CD4-positive, CD25-positive, alpha-beta regulatory T cell (primary cell): ENCODE measurements around the gene TMEM98. TPM values are rescaled to one million over a fixed set of nuclear protein-coding genes. Genes with fewer than 3 reads are reported as not detected.
"Not testable (repeated sequence)": the region's sequence is repeated elsewhere in the genome, so short reads cannot be mapped to it uniquely, and the experiment has no call there.

Experiments used
- ATAC-seq, 2 donors: fragments of 150-1000 bp; cut with Tn5 transposase; one replicate each; pipeline ENCODE4 v1.10.0; 2021; ENCODE audit warnings: low read depth in 2 of 2, moderate number of reproducible peaks in 2 of 2, moderate library complexity in 1 of 2
- DNase-seq, 3 donors: peaks; one replicate each; pipeline versions ENCODE4 v3.0.0 to v3.0.0-alpha.2; 2012 to 2022; ENCODE audit warnings: mixed read lengths in 1 of 3
- H3K27ac ChIP-seq: one replicate; pipeline ENCODE4 v1.7.0; 2013; ENCODE audit warnings: mild to moderate bottlenecking, low read length; ENCODE audit not compliant: insufficient read depth, poor library complexity, severe bottlenecking
- H3K27me3 ChIP-seq: one replicate; pipeline ENCODE4 v1.7.0; 2013; ENCODE audit warnings: low read length; ENCODE audit not compliant: control insufficient read depth, insufficient read depth
- H3K36me3 ChIP-seq: one replicate; pipeline ENCODE4 v1.7.0; 2013; ENCODE audit warnings: mild to moderate bottlenecking, low read length, moderate library complexity; ENCODE audit not compliant: control insufficient read depth, insufficient read depth
- H3K4me1 ChIP-seq: 2 replicates; pipeline ENCODE4 v1.7.0; 2013; ENCODE audit warnings: mild to moderate bottlenecking, low read length; ENCODE audit not compliant: insufficient read depth, control insufficient read depth, poor library complexity, severe bottlenecking
- H3K4me3 ChIP-seq: one replicate; pipeline ENCODE4 v1.7.0; 2013; ENCODE audit warnings: low read depth, mild to moderate bottlenecking, low read length, moderate library complexity
- H3K9me3 ChIP-seq, 2 experiments: 1 replicate in 1 of 2; 2 replicates in 1 of 2; pipeline ENCODE4 v1.7.0; 2013; ENCODE audit warnings: low read length in 2 of 2, mild to moderate bottlenecking in 1 of 2, moderate library complexity in 1 of 2; ENCODE audit not compliant: control insufficient read depth in 2 of 2
- H3K27ac Mint-ChIP-seq, 3 donors: one replicate each; pipeline ENCODE4 v1.8.0; 2020 to 2022; ENCODE audit warnings: mild to moderate bottlenecking in 3 of 3, mixed read lengths in 3 of 3, moderate library complexity in 2 of 3
- H3K27me3 Mint-ChIP-seq: one replicate; pipeline ENCODE4 v1.8.0; 2022; ENCODE audit warnings: mild to moderate bottlenecking, mixed read lengths
- H3K36me3 Mint-ChIP-seq: one replicate; pipeline ENCODE4 v1.8.0; 2020; ENCODE audit warnings: mixed read lengths
- H3K4me1 Mint-ChIP-seq, 4 donors: one replicate each; pipeline ENCODE4 v1.8.0; 2020 to 2022; ENCODE audit warnings: mixed read lengths in 4 of 4, mild to moderate bottlenecking in 1 of 4
- H3K4me3 Mint-ChIP-seq, 4 donors: one replicate each; pipeline ENCODE4 v1.8.0; 2020 to 2022; ENCODE audit warnings: mild to moderate bottlenecking in 4 of 4, mixed read lengths in 4 of 4, moderate library complexity in 3 of 4
- H3K9me3 Mint-ChIP-seq, 7 donors: one replicate each; pipeline ENCODE4 v1.8.0; 2020 to 2022; ENCODE audit warnings: mixed read lengths in 7 of 7, mild to moderate bottlenecking in 3 of 7, moderate library complexity in 2 of 7
- polyA plus RNA-seq, 4 donors: library from polyadenylated mRNA; unstranded; fragments of 300-500 nt; fragmentation: Illumina TruSeq; gene quantifications; one replicate each; pipeline ENCODE4 v1.2.3, GENCODE V29; 2021
- total RNA-seq: library from RNA; stranded (reverse); gene quantifications from one replicate; pipeline ENCODE4 v1.2.3, GENCODE V29; 2022

The TMEM98 gene
- total and polyA plus RNA-seq, 5 donors from 2014 or later: not detected

GRCh38 chr17:32887410-32887809, 40.5 kb upstream of the TMEM98 start:
- not testable (repeated sequence) for DNase-seq, H3K27ac Mint-ChIP-seq, H3K9me3 Mint-ChIP-seq, H3K36me3 ChIP-seq, H3K4me3 Mint-ChIP-seq, H3K36me3 Mint-ChIP-seq, H3K4me3 ChIP-seq, H3K4me1 ChIP-seq, ATAC-seq, H3K9me3 ChIP-seq, H3K4me1 Mint-ChIP-seq, H3K27me3 ChIP-seq, H3K27ac ChIP-seq
- peaks cover 19% of the 10 kb centered on the region for H3K27me3 Mint-ChIP-seq

DNA sequence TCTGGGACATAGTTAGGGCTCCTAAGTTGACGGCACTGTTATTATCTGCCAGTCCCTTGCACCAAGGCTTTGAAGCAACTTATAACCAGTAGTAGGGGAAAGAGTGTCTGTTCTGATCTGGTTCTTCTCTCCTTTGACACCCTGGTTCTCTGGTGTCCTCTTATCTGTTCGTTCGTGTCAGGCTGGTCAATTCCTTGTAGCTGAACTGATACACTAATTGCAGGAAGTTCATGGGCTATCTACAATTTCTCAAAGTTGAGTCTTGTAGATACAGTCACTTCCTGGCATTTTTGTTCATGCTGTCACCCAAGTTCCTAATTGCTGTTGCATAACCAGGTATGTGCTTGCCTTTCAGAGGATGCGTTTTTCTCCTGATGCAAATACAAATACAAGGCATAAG, 33.7 kb upstream of the TMEM98 start:
- ATAC-seq: no peak

DNA sequence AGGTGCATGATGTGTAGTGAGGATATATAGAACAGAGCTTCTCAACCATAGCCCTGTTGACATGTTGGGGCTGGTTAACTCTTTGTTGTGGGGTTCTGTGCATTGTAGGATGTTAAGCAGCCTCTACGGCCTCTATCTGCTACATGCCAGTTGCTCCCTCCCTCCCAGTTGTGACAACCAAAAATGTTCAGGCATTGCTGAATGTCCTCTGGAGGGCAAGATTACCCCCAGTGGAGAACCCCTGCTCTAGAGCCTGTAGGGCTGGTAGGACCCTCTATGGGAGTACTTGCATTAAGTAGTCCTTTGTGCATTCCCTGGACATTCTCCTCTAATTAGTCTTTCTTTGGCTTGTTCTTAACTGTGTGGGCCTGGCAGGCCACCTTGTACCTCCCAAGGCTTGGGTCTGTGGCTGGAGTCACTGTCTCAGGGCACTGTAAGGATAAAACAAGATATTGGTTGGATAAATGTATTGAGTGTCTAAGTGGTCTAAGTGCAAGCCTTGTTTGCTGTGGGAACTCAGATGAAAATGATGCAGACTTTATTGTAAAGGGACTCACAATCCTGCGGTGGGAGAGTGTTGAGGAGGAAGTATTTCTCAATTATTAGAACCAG, 31.2 kb upstream of the TMEM98 start:
- peaks cover 11% of the 10 kb centered on the region for H3K27me3 Mint-ChIP-seq
- H3K9me3 ChIP-seq: peaks cover 0 to 3% of the 10 kb centered on the region in 2 experiments
- H3K27ac ChIP-seq: no peak overlapping the region
- H3K27ac Mint-ChIP-seq: no peak overlapping the region
- peaks cover 4% of the 10 kb centered on the region for H3K27me3 ChIP-seq
- no peak overlapping the region for H3K4me3 ChIP-seq
- DNase-seq (no peak), ATAC-seq (no peak)
- no peaks in the 10 kb centered on the region for H3K4me1 Mint-ChIP-seq
- H3K9me3 Mint-ChIP-seq: no peaks in the 10 kb centered on the region
- no peak overlapping the region for H3K4me3 Mint-ChIP-seq
- no peaks in the 10 kb centered on the region for H3K4me1 ChIP-seq
- H3K36me3 Mint-ChIP-seq: no peaks in the 10 kb centered on the region
- H3K36me3 ChIP-seq: no peaks in the 10 kb centered on the region

More for the DNA sequence above, 33.7 kb upstream of the TMEM98 start:
- H3K27me3 ChIP-seq: peaks cover 4% of the 10 kb centered on the region
- peaks cover 7% of the 10 kb centered on the region for H3K27me3 Mint-ChIP-seq
- H3K4me3 Mint-ChIP-seq: no peak overlapping the region
- H3K9me3 ChIP-seq: no peaks in the 10 kb centered on the region
- H3K9me3 Mint-ChIP-seq: no peaks in the 10 kb centered on the region
- no peak overlapping the region for H3K27ac Mint-ChIP-seq
- DNase-seq: no peak
- H3K36me3 Mint-ChIP-seq: no peaks in the 10 kb centered on the region
- no peaks in the 10 kb centered on the region for H3K4me1 ChIP-seq
- no peaks in the 10 kb centered on the region for H3K36me3 ChIP-seq
- H3K4me3 ChIP-seq: no peak overlapping the region
- no peaks in the 10 kb centered on the region for H3K4me1 Mint-ChIP-seq
- no peak overlapping the region for H3K27ac ChIP-seq

- Histone ChIP-seq H3K27ac (no peak overlapping the region), H3K27me3 (peaks cover 7% of the 10 kb centered on the region), H3K36me3 (no peaks in the 10 kb centered on the region), H3K4me3 (no peak overlapping the region), H3K4me1 (no peaks in the 10 kb centered on the region), H3K9me3 (peaks cover 0 to 3% of the 10 kb centered on the region in 2 experiments)
- H3K27me3 Mint-ChIP-seq: peaks cover 14% of the 10 kb centered on the region
- no peak overlapping the region for H3K27ac Mint-ChIP-seq
- no peaks in the 10 kb centered on the region for H3K9me3 Mint-ChIP-seq
- H3K4me3 Mint-ChIP-seq: no peak overlapping the region
- peaks cover 0 to 5% (median 4%) of the 10 kb centered on the region in 4 donors for H3K4me1 Mint-ChIP-seq
- H3K36me3 Mint-ChIP-seq: no peaks in the 10 kb centered on the region
- DNase-seq (no peak), ATAC-seq (no peak)
These were observed 28.5 kb upstream of the TMEM98 start for GRCh38 chr17:32899236-32900013.

DNA sequence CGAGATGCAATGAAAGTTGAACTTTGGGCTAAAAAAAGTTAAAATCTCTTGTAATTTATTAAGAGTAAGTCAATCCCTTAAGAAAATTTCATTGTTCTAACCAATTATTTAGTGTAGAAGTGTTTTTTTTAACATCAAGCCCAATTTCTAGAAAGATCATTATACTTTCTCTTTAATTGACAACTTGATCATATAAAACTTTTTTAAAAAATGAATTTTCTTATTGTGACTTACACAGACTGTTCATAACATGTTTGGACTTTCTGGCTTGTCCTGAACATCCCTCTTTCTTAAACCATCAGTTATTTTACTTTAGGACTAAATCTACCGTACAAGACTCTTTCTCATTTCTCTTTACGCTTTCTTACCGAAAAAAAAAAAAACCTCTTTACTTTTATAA, 26.2 kb upstream of the TMEM98 start:
- H3K4me3 Mint-ChIP-seq: no peak overlapping the region
- H3K9me3 Mint-ChIP-seq: no peaks in the 10 kb centered on the region
- Histone ChIP-seq H3K36me3 (no peaks in the 10 kb centered on the region), H3K4me1 (no peaks in the 10 kb centered on the region), H3K9me3 (peaks cover 0 to 3% of the 10 kb centered on the region in 2 experiments), H3K27ac (no peak overlapping the region), H3K4me3 (no peak overlapping the region), H3K27me3 (peaks cover 4% of the 10 kb centered on the region)
- ATAC-seq (no peak), DNase-seq (no peak)
- H3K27me3 Mint-ChIP-seq: peaks cover 28% of the 10 kb centered on the region
- H3K4me1 Mint-ChIP-seq: peaks cover 0 to 6% (median 4%) of the 10 kb centered on the region in 4 donors
- H3K36me3 Mint-ChIP-seq: no peaks in the 10 kb centered on the region
- H3K27ac Mint-ChIP-seq: no peak overlapping the region

DNA sequence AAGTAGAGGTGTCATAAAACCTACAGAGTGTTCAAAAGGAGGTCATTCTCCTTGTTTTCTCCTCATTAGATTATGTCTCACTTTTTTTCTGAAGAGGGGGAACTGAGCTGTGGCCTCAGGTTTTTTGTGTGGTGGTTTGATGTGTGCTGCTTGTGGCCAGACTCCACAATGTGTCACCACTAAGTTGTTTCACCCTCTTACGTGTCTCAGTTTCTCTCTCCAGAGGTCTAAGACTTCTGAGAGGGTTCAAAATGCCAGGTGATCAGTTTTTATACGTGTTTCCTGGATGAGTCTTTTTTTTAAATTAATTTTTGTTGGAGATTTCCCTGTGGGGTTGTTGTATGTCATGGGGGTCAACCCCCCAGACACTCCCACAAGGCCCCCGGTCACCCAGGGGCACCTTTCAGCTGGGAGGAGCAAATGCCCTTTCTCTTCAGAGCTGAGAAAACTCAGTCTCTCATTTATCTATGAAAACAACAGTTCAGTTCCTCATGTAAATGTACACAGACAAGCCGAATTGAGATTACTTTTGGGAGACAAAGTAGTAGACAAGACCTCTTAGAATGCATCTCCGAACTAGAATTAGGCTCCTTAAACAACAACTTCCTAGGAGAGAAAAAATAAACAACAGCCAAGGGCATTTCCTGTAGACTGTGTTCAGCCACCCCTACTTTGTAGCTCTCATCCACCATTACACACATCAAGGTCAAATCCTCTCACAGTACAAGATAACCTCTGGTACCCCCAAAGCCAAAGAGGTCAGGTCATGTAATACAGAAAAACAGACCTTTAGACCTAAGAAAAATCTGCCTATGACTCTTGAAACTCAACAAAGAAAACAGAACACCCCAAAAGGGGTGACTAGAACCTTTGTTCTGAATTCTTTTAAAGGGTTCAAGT, 23.9 kb upstream of the TMEM98 start:
- Mint-ChIP-seq H3K27me3 (peaks cover 33% of the 10 kb centered on the region), H3K4me3 (no peak overlapping the region), H3K36me3 (no peaks in the 10 kb centered on the region), H3K4me1 (peaks cover under 1 to 6% (median 4%) of the 10 kb centered on the region in 4 donors), H3K9me3 (no peaks in the 10 kb centered on the region), H3K27ac (no peak overlapping the region)
- no peaks in the 10 kb centered on the region for H3K4me1 ChIP-seq
- peaks cover 2% of the 10 kb centered on the region for H3K27me3 ChIP-seq
- no peak for ATAC-seq
- no peak overlapping the region for H3K4me3 ChIP-seq
- H3K36me3 ChIP-seq: no peaks in the 10 kb centered on the region
- H3K9me3 ChIP-seq: peaks cover 0 to 3% of the 10 kb centered on the region in 2 experiments
- DNase-seq: no peak
- H3K27ac ChIP-seq: no peak overlapping the region

DNA sequence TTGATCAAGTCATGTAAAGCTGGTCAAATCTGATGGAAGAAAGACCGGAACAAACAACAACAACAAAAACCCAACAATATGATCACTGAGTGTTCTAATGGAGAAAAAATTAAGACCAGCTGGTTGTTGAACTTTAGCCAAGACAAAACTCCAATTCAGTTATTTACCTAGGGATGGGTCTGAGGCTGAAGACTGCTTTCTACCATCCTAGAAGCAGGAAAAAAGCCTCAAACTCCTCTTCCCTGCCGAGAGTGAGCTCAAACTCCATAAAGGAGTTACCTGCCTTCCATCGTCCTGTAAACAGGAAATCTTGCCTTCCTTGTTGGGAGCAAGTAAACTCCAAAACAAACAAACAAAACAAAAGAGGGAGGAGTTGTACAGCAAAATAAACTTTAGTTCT, 23.1 kb upstream of the TMEM98 start:
- H3K4me1 Mint-ChIP-seq: peaks cover 6 to 8% (median 6%) of the 10 kb centered on the region in 4 donors
- no peak overlapping the region for H3K4me3 ChIP-seq
- H3K27ac ChIP-seq: no peak overlapping the region
- peaks cover 2% of the 10 kb centered on the region for H3K27me3 ChIP-seq
- H3K36me3 Mint-ChIP-seq: no peaks in the 10 kb centered on the region
- H3K9me3 ChIP-seq: peaks cover 0 to 3% of the 10 kb centered on the region in 2 experiments
- no peaks in the 10 kb centered on the region for H3K4me1 ChIP-seq
- H3K36me3 ChIP-seq: no peaks in the 10 kb centered on the region
- H3K4me3 Mint-ChIP-seq: peak overlapping the region in 1 of 4 donors; percentile 55
- H3K9me3 Mint-ChIP-seq: no peaks in the 10 kb centered on the region
- ATAC-seq (no peak), DNase-seq (no peak)
- no peak overlapping the region for H3K27ac Mint-ChIP-seq
- peaks cover 34% of the 10 kb centered on the region for H3K27me3 Mint-ChIP-seq
